Sigmoid colon (tissue), 4 donors: ENCODE data around the gene BRSK2.

Experiments
- CTCF ChIP-seq, 4 experiments: fragments of 450-650 bp in 3 of 4; fragments of 200-600 bp in 1 of 4; IDR thresholded peaks; one replicate each; pipeline ENCODE4 v1.5.1; 2016 to 2019; ENCODE audit warnings: antibody characterized with exemption in 4 of 4, mild to moderate bottlenecking in 3 of 4, moderate library complexity in 2 of 4
- EP300 ChIP-seq, 4 donors: sonication (generic); formaldehyde crosslinking; IDR thresholded peaks; one replicate each; pipeline ENCODE4 v1.6.1; 2017; ENCODE audit warnings: antibody characterized with exemption in 4 of 4
- POLR2AphosphoS5 ChIP-seq, 4 donors: sonication (generic); formaldehyde crosslinking; IDR thresholded peaks; one replicate each; pipeline ENCODE4 v1.6.1; 2017; ENCODE audit warnings: antibody characterized with exemption in 4 of 4

- TF ChIP-seq EP300 (IDR thresholded peaks at IDR 0.05) (no peak), CTCF (IDR thresholded peaks at IDR 0.05) (no peak), POLR2AphosphoS5 (IDR thresholded peaks at IDR 0.05) (no peak)
These were observed 101.6 kb downstream of the BRSK2 start for GRCh38 chr11:1491379-1491778.
